Urothelium cell line (cell line): Measurements from ENCODE around the gene LSM7.

Experiments used
- DNase-seq: peaks from one replicate; pipeline ENCODE4 v3.0.0; 2011; ENCODE audit warnings: low spot score, mixed read lengths
- FAIRE-seq: peaks from 2 replicates; lab custom pipeline; 2011; peaks lifted over from hg19 to GRCh38; lab: Jason Lieb, UNC

The LSM7 gene

DNA sequence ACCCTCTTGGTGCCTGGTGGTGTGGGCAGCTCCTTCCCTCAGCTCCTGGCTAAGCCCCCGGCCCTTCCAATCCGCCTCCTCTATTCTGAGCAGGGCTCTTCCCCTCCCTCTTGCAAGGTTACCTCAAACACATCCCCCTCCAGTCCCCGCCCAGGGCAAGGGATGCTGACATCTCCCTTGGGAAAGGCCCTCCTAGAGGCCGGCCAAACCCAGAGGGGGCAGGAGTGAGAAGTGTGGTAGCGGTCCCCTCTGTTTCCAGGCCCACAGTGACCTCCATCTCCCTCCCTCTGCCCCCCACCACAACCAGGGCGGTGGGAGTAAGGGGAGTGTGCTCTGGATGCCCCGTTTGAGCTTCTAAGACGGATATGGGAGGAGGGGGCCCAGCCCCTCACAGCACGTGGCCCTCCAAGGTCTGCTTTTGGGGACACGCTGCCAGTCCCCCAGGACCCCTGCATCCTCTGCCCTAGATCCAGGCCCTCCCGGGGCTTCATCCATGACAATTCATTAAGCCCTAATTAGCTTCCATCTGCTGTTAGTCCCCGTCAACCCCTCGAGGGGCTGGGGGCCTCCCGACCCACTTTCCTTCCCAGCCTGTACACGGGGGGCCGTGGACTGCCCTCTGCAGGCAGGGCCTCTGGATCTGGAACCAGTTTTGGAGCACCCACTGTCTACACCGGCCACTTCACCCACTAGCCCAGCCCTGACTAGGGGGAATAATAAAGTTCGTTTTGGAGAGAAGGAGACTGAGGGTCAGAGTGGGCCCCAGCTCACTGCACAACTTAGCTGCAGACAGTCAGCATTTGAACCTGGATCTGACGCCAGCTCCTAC is 22.7 kb downstream of the LSM7 start:
- FAIRE-seq: no peak
- no peak for DNase-seq

DNA sequence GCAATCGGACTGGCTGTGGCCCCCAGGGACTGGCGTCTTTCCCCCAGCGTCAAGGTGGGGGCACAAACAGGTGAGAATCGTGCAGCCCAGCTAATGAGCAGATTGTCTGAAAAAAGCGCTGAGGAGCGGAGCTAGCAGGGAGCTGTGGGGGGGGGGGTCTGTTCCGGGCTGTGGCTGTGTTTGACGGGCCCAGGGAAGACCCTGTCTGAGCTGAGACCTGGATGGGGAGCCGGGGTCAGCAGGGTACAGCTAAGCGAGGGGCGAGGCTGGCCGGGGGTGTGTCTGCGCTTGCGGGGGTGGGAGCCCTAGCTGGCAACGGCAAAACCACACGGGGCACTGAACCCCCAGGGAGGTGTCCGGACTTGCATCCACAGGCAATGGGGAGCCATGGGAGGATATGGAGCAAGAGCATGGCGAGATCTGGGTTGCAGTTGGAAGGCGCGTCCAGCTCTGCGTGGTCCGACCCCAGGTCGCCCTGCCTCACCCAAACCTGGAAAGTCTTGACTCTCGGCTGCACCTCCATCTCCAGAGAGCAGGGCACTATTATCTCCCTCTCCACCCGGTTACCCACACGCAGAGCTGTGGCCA is 25.1 kb downstream of the LSM7 start:
- DNase-seq (no peak), FAIRE-seq (no peak)

DNA sequence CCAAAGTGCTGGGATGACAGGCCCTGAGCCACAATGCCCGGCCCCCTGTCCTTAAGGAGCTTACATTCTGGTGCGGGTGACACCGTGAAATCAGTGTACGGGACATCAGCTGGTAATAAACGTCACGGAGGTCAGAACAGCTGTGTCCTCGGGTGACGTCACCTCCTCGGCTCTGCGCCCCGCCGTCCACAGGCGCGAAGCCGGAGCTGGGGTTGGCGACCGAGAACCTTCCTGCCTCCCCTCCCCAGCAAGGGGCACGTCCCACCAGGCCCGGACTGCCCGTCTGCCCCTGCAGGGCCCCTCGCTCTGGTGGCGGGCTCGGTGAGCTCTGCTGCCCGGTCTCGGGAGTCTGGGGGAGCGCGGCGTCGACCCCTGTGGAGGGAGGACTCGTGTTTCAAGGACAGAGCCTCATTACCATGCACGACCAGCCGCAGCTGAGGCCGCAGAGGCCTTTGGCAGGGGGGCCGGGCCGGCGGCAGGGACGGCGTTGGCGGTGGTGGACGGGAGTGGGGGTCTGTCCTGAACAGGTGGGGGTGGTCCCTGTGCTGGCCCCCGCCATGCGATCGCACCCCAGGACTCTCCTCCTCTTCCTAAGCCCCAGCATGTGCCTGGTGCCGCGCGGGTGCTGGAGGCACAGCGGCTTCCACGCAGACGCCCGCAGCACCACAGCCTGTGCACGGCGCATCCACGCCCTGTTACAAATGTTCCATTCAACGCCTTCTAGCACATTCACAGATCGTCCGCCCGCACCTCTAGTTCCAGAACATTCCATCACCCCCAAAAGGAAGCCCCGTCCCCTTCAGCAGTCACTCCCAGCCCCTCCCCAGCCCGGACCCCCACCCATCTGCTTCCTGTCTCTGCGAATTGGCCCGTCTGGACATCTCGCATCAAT is 25.8 kb downstream of the LSM7 start:
- no peak for DNase-seq
- no peak for FAIRE-seq

DNA sequence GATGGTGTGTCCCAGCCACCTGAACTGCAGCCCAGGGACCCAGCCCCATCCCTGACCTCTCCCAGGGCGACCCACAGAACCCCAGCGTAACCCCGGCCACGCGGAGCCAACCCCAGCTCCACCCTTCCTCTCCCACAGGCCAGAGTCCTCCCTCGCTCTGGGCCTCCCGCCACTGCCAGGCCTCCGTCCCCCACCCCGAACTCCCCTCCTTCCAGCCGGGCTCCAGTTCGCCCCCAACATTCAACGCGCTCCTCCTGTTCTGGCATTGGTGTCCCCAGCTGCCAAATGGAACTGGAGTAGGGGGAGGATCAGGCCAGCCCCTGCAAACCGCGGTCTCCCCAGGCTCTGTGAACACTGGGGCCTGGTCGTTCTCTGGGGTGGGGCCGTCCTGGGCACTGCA is 27.9 kb downstream of the LSM7 start:
- FAIRE-seq: no peak
- no peak for DNase-seq

DNA sequence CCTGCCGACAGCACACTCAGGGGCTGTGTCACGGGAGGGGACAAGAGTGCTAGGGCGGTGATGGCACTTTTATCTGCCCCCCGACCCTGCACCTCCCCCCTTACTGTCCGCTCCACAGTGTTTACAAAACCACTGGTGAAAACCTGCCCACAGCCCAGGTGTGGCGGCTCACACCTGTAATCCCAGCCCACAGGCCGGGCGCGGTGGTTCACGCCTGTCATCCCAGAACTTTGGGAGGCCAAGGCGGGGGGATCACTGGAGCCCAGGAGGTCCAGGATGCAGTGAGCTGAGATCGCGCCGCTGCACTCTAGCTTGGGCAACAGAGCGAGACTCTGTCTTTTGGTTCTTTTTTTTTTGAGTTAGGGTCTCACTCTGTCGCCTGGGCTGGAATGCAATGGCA is 32.2 kb downstream of the LSM7 start:
- FAIRE-seq: no peak
- no peak for DNase-seq

DNA sequence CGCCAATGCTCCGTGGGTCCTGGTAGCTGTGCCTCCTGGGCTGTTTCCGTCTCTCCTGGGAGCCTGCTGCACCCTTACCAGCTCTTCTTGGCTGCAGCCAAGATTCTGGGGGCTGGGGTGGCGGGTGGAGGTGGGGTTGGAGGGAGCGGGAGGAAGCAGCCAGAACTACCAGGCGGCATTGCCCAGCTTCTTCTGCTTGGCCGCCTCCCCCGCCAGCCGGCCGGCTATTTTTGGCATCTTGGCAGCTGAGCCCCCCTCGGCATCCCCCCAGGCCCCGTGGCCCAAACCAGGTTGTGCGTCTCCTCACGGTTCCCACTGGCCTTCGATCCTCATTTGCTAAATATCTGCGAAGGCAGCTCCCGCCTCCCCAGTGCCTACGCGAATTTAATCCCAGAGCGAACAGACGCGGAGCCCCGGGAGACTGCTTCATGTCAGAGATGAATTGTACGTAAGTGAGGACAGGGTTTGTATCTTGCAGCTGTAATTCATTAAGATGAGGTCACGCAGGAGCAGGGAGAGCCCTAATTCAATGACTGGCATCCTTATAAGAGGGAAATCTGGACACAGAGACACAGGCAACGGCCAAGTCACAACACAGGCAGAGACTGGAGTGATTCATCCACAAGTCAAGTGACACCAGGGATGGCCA is 33.6 kb downstream of the LSM7 start:
- DNase-seq (no peak), FAIRE-seq (no peak)

GRCh38 chr19:2291185-2291751 is 37.1 kb downstream of the LSM7 start:
- no peak for DNase-seq
- FAIRE-seq: no peak

DNA sequence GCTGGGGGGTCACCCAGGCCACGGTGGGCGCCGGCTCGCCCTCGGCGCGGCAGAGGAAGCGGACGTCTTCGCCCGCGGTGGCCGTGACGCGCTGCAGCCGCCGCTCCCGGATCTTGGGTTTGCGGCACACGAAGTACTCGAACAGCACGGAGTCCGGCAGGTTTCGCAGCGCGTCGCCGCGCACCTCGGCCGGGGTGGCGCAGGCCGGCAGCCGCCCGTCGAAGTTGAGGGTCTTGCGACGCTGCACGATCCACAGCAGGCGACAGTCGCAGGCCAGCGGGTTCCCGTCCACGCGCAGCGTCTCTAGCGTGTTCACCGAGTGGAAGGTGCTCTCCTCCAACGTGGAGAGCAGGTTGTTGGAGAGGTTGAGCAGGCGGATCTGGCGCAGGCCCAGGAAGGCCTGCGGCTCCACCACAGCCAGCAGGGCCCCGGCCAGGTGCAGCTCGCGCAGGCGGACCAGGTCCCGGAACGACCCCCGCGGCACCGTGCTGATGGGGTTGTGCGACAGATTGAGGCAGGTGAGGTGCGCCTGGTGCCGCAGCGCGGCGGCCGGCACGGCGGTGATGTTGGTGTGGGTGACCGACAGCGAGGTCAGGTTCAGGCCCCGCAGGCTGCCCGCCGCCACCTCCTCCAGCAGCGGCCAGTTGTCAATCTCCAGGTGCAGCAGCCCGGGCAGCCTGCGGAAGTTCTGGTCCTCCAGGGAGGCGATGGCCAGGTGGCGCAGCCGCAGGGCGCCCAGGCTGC is 37.8 kb downstream of the LSM7 start:
- DNase-seq (no peak), FAIRE-seq (no peak)

DNA sequence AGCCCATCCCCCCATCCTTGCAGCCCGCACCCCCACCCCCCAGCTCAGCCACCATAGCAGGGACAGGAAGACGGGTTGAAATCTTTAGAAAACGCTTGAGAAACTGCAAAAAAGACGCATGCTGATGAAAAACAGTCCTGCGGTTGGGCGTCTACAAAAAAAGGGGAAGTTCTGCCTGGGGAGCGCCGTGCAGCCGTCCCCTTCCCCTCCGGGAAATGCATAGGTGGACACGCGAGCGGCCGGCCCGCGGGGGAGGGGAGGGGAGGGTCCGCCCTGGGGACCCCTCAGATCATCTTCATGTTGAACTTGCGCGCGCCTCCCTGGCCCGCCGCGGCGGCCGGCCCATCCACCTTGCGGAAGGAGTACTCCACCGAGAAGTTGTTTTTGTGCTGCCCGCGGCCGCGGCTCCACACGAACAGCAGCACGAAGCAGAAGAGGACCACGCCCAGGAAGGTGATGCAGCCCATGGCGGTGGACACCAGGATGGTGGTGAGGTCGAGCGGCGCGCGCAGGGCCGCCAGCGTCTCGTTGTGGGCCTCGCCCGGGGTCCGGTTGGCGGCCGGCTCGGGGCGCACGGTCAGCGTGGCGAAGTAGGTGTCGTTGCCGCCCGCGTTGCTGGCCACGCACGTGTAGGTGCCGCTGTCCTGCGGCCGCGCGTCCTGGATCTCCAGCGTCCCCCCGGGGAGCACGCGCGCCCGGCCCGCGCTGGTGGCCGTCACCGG is 38.5 kb downstream of the LSM7 start:
- FAIRE-seq (no peak), DNase-seq (no peak)

- FAIRE-seq: no peak
- no peak for DNase-seq
Observed at GRCh38 chr19:2288818-2289713, 39.3 kb downstream of the LSM7 start.

- DNase-seq (no peak), FAIRE-seq (no peak)
Observed at GRCh38 chr19:2288338-2288817, 40.0 kb downstream of the LSM7 start.

DNA sequence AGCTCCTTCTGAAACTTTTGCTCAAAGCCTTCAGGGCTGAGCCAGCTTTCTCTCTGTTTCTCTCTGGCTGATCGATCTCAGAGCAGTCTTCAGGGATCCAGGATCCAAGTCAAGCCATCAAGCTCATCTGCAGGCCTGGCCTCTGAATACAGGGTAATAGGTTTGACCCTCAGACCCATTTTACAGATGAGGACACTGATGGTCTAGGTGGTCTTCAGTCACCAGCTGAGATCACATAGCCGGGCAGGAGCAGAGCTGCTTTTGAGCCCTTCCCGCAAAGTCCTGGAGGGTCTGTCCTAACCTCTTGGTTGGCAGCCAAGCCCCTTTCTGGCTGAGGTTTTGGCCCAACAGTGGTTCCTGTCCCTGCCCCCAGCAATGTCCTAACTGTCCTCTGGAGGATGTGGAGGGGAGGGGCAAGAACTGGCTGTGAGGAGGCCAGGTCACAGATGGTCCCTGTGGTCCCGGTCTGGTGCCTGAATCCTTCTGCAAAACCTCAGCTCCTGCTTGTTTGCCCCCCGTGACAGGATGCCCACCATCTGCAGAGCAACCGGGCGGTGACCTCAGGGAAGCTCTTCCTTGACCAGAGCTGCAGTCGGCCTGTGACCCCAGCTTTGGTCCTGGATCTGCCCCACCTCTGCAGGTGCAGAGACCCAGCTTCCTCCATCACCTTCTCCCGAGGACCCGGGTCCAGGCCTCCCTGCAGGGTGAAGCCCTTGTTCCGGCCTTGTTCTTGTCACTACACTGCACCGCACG is 40.6 kb downstream of the LSM7 start:
- DNase-seq: no peak
- FAIRE-seq: no peak

DNA sequence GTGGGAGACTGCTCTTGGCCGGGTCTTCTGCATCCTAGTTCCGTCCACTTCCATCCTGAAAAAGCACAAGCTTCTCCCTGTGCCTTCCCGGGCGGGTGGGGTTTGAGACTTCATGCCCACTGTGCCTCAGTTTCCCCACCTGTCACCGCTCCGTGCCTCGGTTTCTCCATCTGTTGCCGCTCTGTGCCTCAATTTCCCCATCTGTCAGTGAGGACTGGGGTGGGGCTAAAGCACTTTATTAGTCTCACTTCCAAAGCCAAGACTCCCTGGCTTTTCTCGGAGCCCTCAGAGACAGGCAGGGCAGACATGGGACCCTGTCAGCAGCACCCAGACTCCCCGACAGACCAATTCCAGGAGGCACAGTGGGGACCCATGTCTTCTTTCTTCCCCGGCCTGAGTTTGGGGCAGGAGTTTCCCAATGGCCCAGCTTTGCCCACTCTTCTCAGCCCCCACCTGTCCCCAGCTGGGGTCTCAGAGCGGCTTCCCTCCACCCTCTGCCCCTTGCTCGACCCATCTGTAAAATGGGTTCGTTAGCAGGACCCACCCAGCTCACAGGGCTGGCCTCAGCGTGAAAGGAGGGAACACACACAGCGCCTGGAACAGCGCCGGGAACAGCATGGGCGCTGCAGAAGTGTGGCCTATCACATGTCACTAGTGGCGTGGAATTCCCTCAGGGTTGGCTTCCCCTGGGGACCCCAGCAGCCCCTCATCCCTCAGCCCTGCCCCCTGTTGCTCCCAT is 41.8 kb downstream of the LSM7 start:
- no peak for DNase-seq
- no peak for FAIRE-seq

GRCh38 chr19:2283835-2284507 is 44.4 kb downstream of the LSM7 start:
- no peak for FAIRE-seq

GRCh38 chr19:2282862-2283237 is 45.5 kb downstream of the LSM7 start:
- no peak for FAIRE-seq

More at GRCh38 chr19:2283835-2284507, 44.4 kb downstream of the LSM7 start:
- no peak for DNase-seq

More at GRCh38 chr19:2282862-2283237, 45.5 kb downstream of the LSM7 start:
- no peak for DNase-seq
